GM21390 (cell line): ENCODE data around the gene MED13.
A peak's percentile ranks its signal among the peaks of the same experiment; 100 is the strongest.
"Not testable (repeated sequence)": the region's sequence is repeated elsewhere in the genome, so short reads cannot be mapped to it uniquely, and the experiment has no call there.

Experiments
- ATAC-seq: cut with Tn5 transposase; IDR thresholded peaks from one replicate; pipeline ENCODE4 v1.9.1; 2021; ENCODE audit not compliant: unreplicated experiment

Gene MED13

GRCh38 chr17:62089334-62089733 is 24.3 kb upstream of the MED13 start:
- ATAC-seq, result no peak

- no peak for ATAC-seq
Observed at GRCh38 chr17:62086737-62087136, 21.7 kb upstream of the MED13 start.

- ATAC-seq, result no peak
Observed at GRCh38 chr17:62085511-62086408, 20.7 kb upstream of the MED13 start.

DNA sequence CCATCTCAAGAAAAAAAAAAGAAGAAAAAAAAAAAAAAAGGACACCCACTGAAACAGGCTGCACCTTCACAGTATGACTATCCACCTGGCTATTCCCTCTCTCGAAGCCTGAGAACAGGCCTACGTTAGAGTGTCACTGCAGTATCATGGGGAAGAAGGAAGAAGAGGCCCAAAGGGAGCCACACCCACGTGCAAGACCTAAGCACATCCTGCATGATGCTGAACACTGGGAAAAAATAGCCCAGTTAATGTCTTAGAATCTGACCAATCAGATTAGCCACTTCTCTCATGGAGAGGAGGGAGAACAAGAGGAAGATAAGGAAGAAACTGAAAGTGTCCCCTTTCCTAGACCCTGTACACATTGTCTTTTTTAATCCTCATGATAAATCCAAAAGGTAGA is 19.5 kb upstream of the MED13 start:
- ATAC-seq, result no peak

DNA sequence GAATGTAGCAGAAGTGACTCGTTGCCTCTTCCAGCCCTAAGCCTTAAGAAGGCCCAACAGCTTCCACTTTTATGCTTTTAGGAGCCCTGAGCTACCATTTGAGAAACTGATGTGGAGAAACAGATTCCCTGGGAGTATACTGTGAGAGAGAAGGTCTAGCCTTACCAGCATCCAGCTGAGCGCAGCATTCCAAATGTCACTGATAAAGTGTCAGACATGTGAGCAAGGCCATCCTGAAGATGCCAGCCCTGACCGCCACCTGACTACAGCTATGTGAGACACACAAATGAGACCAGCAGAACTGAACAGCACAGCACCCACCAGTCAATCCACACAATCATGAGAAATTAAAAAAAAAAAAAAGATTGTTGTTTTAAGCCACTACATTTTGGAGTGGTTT is 18.6 kb upstream of the MED13 start:
- ATAC-seq, result no peak

DNA sequence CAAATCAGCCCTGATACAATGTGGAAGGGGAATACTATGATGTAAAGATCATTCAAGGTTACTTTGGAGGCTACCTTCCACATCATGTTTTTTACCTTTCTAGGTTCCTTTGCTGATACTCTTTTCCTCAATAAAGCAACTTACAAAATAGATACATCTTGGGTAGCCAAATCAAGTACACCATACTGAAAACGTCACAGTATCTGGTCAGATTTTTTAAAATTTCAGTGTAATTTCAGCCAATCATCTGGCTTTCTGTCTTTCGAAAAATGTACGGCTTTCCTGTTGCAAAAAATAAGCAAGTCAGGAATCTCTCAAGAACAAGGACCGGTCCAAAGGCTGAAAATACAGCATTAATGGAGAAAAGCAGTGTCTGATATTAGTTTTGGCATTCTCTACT is 15.6 kb upstream of the MED13 start:
- no peak for ATAC-seq

DNA sequence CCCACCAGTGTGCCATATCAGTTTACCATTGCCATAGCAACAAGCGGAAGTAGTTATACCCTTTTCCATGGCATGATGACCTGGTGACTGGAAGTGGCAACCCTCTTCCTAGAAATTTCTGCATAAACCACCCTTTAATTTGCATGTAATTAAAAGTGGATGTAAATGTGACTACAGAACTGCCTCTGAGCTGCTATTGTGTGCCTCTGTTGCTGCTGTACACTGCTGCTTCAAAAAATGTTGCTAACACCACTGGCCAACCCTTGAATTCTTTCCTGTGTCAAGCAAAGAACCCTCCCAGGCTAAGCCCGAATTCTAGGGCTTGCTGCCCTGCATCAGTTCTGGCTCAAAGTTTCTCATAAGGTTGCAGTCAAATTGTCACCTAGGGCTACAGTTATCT is 12.9 kb upstream of the MED13 start:
- ATAC-seq, result no peak

DNA sequence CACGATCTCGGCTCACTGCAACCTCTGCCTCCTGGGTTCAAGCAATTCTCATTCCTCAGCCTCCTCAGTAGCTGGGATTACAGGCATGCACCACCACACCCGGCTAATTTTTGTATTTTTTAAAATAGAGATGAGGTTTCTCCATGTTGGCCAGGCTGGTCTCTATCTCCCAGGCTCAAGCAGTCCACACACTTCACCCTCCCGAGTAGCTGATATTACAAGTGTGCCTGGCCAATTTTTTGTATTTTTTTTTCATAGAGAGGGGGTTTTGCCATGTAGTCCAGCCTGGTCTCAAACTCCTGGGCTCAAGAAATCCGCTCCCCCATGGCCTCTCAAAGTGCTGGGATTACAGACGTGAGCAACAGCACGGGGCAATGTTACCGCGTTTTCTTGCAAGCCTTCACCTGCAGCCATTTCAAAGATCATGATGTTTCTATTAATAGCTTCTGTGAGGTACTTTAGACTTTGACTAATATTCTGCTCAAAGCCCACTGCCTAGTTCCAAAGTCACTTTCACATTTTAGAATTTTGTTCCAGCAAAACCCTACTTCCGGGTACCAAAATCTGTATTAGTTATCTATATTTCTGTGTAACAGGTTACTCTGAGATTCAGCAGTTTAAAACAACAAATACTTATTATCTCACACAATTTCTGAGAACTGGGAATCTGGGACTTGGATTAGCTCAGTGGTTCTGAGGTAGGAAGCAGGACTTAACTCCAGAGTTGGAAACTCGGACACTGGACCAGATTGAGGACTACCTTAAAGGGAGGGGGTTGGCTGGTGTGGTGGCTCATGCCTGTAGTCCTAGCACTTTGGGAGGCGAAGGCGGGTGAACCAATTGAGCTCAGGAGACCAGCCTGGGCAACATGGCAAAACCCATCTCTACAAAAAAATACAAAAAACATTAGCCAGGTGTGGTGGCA is 12.0 kb upstream of the MED13 start:
- no peak for ATAC-seq

GRCh38 chr17:62075308-62075815 is 10.3 kb upstream of the MED13 start:
- ATAC-seq, result no peak

GRCh38 chr17:62073993-62074392 is 8.9 kb upstream of the MED13 start:
- ATAC-seq, result no peak

- ATAC-seq, result not testable (repeated sequence)
Observed at GRCh38 chr17:62072855-62073254, 7.8 kb upstream of the MED13 start.

DNA sequence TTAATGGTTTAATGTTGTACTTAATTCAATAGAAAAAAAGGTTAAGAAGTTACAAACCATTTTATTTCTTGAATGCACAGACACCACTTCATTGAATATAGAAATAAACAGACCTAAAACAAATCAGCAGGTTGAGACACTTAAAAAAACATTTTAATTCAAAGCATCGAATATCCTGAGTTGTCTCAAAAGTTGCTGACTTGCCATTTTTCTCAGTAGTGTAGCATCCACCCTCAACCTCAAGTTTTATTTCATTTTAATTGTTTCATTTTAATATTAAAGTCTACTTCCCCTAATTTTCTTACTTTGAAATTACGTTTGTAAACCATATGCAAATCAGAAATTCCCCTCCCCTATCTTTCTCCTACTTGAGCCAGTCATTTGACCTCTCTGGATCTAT is 5.8 kb upstream of the MED13 start:
- no peak for ATAC-seq

GRCh38 chr17:62067165-62068145 is 2.4 kb upstream of the MED13 start:
- ATAC-seq, result no peak

- ATAC-seq, result peak; percentile 93
Observed at GRCh38 chr17:62065611-62066468, 762 bp upstream of the MED13 start.

DNA sequence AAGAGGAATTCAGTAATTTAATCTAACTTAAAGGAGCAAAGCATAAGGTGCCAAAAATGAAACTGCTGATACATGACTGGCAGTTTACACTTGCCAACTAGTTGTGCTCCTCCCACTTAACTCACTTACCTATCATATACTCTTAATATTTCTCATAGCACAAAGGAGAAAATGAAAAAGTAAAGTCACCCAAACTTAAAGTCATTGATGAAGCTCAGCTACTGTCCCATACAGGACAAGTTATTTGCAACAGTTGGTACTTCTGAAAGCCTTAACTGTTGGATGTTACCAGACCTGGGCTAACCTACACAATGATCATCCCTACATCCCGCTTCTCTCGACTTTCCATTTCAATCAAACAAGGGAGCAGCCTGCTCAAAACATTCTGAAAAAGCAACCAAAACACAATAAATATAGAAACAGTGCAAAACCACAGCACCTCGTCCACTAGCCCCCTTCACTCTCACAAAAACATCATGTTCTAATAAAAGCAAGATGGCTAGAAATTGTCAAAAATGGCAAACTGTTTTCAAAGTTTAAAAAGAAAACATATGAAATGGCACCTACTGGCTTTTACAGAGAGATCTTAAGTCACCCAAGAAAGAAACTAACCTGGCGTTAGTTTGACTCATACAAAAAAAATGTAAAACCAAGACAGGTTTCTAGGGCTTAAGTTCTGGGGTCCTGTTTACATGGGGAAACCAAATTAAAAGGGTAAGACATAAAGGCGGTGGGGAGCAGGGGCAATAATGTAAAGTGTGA is 868 bp downstream of the MED13 start:
- ATAC-seq, result no peak

GRCh38 chr17:62062944-62063343 is 2.1 kb downstream of the MED13 start:
- ATAC-seq, result no peak

- no peak for ATAC-seq
Observed at GRCh38 chr17:62062302-62062701, 2.8 kb downstream of the MED13 start.

- no peak for ATAC-seq
Observed at GRCh38 chr17:62059414-62059813, 5.7 kb downstream of the MED13 start.

GRCh38 chr17:62058611-62059010 is 6.5 kb downstream of the MED13 start:
- ATAC-seq, result no peak
